GM12891 (cell line): Measurements from ENCODE around the gene CSPG4.

Experiments used
- PAX5 ChIP-seq: IDR thresholded peaks from 2 replicates; pipeline ENCODE4 v1.6.1; 2011; ENCODE audit warnings: low read length, moderate library complexity, mild to moderate bottlenecking; ENCODE audit not compliant: insufficient read depth, severe bottlenecking
- POLR2A ChIP-seq: IDR thresholded peaks from 2 replicates; pipeline ENCODE4 v1.6.1; 2011; ENCODE audit warnings: low read depth, low read length, control low read depth
- POLR2AphosphoS5 ChIP-seq: IDR thresholded peaks from 2 replicates; pipeline ENCODE4 v1.6.1; 2011; ENCODE audit warnings: low read depth, low read length, control low read depth
- POU2F2 ChIP-seq: IDR thresholded peaks from 2 replicates; pipeline ENCODE4 v1.6.1; 2011; ENCODE audit warnings: low read depth, mild to moderate bottlenecking, control low read depth, low read length, moderate library complexity
- SPI1 ChIP-seq: IDR thresholded peaks from 2 replicates; pipeline ENCODE4 v1.6.1; 2011; ENCODE audit warnings: low read depth, low read length, control low read depth
- TAF1 ChIP-seq: IDR thresholded peaks from 2 replicates; pipeline ENCODE4 v1.6.1; 2011; ENCODE audit warnings: low read depth, low read length, control low read depth

DNA sequence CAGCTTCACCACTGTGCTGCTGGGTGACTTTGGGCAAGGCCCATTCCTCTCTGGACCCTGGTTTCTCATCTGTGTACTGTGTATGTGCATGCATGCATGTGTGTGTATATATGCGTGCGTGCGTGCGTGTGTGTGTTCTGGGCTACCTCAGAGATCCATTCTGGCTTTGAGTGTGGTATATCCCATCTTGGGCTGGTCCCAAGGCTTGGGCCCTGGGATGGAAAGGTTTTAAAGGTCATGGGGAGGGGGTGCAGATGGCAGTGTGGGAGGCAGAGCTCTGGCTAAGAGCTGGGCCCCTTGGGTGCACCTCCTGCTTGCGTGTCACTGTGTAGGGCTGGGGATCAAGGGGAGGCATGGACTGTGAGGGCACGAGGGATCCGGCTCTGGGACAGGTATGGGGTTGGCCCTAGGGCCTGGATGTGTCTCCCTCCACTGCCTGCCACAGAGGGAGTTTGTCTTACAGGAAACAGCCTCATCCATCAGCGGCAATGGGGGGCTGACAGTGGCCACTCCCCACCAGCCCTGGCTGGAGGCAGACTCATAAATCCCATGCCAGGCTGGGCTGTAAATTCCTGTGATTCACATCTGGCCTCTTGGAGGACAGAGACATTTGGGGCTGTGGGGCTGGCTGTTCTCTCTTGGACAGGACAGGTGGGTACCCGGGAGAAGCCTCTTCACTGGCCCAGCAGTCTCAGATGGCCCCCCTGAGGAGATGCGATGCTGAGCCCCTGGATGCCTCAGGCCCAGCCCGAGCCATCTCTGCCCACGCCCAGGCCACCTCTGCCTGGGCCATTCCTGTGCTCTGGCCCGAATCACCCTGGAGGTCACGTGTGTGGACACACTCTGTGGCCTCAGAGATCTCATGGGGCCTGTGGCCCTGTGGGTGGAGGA, 21.4 kb upstream of the CSPG4 start:
- no peak for TF ChIP-seq POLR2A
- no peak for TF ChIP-seq POLR2AphosphoS5
- TF ChIP-seq TAF1, result no peak
- no peak for TF ChIP-seq SPI1
- TF ChIP-seq POU2F2, result no peak
- TF ChIP-seq PAX5, result no peak
